Dedifferentiated amniotic fluid mesenchymal stem cell (primary cell): ENCODE data around the gene PMS1.
"Not testable (repeated sequence)": the region's sequence is repeated elsewhere in the genome, so short reads cannot be mapped to it uniquely, and the experiment has no call there.

Source experiments
- DNase-seq: peaks from one replicate; pipeline ENCODE4 v3.0.0-alpha.2; 2016; ENCODE audit errors: extremely low spot score

PMS1 gene

GRCh38 chr2:189818249-189819038 lies 34.2 kb downstream of the PMS1 start:
- DNase-seq = no peak

GRCh38 chr2:189819297-189819704 lies 35.1 kb downstream of the PMS1 start:
- peak; percentile 67 for DNase-seq

- peak; percentile 95 for DNase-seq
These were observed 37.9 kb downstream of the PMS1 start for GRCh38 chr2:189821953-189822748.

GRCh38 chr2:189824694-189825396 lies 40.6 kb downstream of the PMS1 start:
- no peak for DNase-seq

GRCh38 chr2:189826039-189826438 lies 41.8 kb downstream of the PMS1 start:
- DNase-seq = no peak

- DNase-seq = no peak
These were observed 45.0 kb downstream of the PMS1 start for GRCh38 chr2:189829102-189829833.

- no peak for DNase-seq
These were observed 46.3 kb downstream of the PMS1 start for GRCh38 chr2:189830510-189830909.

GRCh38 chr2:189834059-189834458 lies 49.8 kb downstream of the PMS1 start:
- no peak for DNase-seq

GRCh38 chr2:189834642-189835041 lies 50.4 kb downstream of the PMS1 start:
- not testable (repeated sequence) for DNase-seq

GRCh38 chr2:189835855-189836558 lies 51.8 kb downstream of the PMS1 start:
- peak; percentile 58 for DNase-seq

- peak; percentile 98 for DNase-seq
These were observed 52.4 kb downstream of the PMS1 start for GRCh38 chr2:189836644-189837043.

GRCh38 chr2:189837326-189837725 lies 53.1 kb downstream of the PMS1 start:
- DNase-seq = no peak

GRCh38 chr2:189841019-189841418 lies 56.8 kb downstream of the PMS1 start:
- DNase-seq = no peak

GRCh38 chr2:189848276-189848675 lies 64.0 kb downstream of the PMS1 start:
- no peak for DNase-seq

- no peak for DNase-seq
These were observed 65.3 kb downstream of the PMS1 start for GRCh38 chr2:189849550-189849949.

GRCh38 chr2:189851174-189851826 lies 67.0 kb downstream of the PMS1 start:
- no peak for DNase-seq

GRCh38 chr2:189854187-189854586 lies 69.9 kb downstream of the PMS1 start:
- DNase-seq = no peak

GRCh38 chr2:189854940-189855339 lies 70.7 kb downstream of the PMS1 start:
- DNase-seq = peak; percentile 29

GRCh38 chr2:189858291-189858690 lies 74.0 kb downstream of the PMS1 start:
- no peak for DNase-seq

- peak; percentile 16 for DNase-seq
These were observed 75.9 kb downstream of the PMS1 start for GRCh38 chr2:189860161-189860560.

GRCh38 chr2:189862751-189863150 lies 78.5 kb downstream of the PMS1 start:
- no peak for DNase-seq
